Stimulated activated CD4-positive, alpha-beta T cell treated with anti-CD3 and anti-CD28 coated beads, TNF-alpha, amount 100 ng/mL, for 4 hours (primary cell): ENCODE measurements around the gene U2SURP.
"Not testable (repeated sequence)": the region's sequence is repeated elsewhere in the genome, so short reads cannot be mapped to it uniquely, and the experiment has no call there.

Source experiments
- DNase-seq, 3 experiments: peaks; one replicate each; pipeline ENCODE4 v3.0.0-alpha.2; 2020; ENCODE audit warnings: low read depth in 3 of 3

Gene U2SURP

DNA sequence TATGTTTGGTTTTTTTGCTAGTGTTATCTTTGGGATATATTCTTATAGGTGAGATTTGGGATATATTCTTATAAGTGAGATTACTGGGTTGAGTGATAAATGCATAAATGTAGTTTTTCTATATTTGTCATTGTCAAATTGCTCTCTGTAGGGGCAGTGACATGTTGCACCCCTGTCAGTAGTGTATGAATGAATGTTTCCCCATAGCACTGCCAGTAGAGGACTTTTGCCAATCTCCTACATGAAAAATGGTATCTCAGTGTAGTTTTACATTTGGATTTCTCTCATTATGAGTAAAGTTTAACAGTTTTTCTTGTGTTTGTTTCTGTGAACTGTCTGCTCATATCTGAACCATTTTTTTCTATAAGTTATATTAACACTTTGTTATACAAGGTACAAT is 13.6 kb downstream of the U2SURP start:
- no peak for DNase-seq

DNA sequence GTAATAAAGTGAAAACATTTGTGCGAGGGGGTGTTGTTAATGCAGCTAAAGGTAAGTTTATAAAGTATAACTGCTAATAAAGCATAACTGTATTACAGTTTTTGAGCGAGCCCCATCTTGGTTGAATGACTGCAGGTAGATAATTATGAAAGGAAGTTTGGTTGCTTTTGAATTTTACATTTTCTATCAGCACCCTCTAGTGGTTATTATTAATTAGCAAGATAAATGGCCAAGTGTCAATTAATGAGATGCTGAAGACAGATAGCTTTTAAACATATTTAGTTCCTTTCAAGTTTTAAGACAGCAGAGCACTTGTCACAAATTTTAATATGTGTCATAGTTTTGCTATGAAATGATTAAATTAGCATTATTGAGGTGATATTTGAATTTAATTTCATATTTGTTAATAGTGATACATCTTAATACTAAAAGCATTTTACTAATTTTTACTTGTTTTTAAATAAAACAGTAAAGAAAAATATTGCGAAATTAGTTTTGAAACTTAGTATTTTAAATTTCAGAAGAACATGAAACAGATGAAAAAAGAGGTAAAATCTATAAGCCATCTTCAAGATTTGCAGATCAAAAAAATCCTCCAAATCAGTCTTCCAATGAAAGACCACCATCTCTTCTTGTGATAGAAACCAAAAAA is 15.1 kb downstream of the U2SURP start:
- no peak for DNase-seq

DNA sequence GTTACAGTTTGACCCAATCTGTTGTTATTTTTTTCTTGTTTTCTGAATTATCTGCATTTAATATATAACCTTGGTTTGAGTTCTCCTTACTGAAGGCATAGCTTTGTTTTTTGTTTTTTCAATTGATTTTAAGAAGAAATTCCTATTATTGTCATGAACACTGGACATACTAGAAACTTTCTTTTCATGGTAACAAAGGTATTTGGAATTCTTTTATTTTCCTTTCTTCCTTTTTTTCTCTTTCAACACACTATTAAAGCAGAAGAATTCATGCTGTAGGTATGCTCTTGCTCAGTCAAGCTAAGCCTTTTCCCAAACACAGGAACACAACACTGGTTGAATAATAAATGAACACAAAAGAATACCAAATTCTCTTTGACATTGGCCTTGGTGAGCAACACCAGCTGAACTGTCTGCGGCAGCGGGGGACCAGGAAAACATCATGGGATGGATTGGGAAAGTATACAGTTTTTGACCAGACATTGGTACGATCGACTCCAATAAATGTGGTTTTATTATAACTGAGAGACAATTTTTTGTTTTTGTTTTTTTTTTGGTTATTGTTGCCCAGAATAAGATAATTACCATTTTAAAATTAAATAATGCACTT is 23.1 kb downstream of the U2SURP start:
- DNase-seq, result no peak

DNA sequence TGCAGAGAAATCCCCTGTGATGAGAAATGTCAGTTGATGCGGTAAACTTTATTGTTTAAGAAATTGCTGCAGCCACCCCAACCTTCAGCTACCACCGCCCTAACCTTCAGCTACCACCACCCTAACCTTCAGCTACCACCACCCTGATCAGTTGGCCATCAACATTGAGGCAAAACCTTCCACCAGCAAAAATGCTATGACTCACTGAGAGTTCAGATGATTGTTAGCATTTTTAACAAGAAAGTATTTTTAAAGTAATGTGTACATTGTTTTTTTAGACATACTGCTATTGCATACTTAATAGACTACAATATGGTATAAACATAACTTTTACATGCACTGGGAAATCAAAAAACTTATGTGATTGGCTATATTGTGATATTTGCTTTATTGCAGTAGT is 30.0 kb downstream of the U2SURP start:
- no peak for DNase-seq

DNA sequence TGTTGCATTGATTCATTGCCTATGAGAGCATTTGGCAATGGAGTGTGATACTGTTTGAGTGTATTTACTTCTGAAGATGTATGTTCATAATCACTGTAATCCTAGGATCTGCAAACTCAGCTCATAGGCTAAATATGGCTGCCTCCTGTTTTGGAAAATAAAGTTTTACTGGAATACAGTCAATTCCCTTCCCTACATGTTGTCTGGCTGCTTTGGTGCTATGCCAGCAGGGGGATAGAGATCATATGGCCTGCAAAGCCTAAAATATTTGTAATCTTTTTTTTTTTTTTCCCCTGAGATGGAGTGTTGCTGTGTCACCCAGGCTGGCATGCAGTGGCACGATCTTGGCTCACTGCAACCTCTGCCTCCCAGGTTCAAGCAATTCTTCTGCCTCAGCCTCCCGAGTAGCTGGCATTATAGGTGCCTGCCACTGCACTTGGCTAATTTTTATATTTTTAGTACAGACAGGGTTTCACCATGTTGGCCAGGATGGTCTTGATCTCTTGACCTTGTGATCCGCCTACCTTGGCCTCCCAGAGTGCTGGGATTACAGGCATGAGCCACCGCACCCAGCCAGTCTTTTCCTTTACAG is 30.5 kb downstream of the U2SURP start:
- DNase-seq, result not testable (repeated sequence)

DNA sequence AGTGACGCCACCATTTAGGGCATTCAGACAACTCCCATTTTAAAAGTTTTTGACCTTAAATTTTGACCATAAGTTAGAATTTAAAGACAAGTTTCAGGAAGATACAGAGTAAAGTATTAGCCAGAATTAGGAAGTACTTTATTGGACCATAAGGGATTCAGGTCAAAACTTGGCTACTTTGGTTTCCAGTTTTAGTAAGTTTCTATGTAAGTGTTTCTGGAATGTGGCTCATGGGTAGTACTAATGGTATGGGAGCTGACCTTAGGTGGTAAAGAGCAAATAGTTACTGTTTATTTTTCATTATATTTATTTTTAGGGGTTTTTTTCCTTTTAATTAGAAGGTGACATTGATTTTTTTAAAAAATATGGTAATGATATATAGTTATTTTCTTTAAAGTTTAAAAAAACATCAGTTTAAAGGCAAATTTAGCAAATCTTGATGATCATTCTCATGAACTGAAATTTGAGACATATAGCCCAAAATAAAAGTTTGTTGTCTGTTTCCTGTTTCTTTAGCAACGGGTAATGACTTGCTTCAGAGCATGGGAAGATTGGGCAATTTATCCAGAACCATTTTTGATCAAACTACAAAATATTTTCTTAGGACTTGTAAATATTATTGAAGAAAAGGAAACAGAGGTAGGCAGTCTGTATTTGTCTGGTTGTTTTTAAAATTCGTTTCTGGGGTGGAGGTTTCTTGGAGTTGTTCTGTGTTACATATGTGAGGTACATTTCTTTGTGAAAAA is 34.3 kb downstream of the U2SURP start:
- DNase-seq, result no peak

DNA sequence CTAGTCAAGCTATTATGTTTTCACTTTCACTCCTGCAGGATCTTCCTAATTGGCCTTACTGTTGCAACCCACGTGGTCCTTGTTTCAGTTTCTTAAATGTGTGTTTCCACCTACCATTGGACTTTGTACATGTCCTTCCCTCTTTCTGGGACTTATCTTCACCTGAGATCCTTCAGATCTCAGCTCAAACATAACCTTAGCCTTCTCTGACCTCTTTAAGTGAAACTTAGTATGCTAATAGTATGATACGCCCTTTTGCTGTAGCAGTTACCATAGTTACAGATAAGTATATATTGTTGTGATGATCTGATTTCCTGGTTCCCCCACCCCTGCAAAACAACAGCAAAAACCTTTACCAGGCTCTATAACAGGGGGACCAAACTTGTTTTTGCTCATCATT is 35.2 kb downstream of the U2SURP start:
- DNase-seq, result no peak

DNA sequence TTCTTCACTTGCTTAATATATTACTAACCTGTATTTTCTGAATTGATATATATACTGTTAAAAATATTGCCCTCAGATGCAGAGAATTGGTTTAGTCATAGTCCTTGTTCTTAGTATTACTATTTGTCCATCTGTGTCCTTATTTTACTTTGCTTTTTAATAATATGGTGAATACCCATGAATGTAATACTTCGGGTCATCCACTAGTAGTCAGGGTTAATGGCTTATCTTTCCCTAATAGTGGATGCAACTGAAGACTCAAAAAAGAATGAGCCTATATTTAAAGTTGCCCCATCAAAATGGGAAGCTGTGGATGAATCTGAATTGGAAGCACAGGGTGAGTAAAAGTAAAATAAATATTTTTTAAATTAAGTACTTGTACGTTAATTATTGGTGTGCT is 36.5 kb downstream of the U2SURP start:
- DNase-seq, result no peak

DNA sequence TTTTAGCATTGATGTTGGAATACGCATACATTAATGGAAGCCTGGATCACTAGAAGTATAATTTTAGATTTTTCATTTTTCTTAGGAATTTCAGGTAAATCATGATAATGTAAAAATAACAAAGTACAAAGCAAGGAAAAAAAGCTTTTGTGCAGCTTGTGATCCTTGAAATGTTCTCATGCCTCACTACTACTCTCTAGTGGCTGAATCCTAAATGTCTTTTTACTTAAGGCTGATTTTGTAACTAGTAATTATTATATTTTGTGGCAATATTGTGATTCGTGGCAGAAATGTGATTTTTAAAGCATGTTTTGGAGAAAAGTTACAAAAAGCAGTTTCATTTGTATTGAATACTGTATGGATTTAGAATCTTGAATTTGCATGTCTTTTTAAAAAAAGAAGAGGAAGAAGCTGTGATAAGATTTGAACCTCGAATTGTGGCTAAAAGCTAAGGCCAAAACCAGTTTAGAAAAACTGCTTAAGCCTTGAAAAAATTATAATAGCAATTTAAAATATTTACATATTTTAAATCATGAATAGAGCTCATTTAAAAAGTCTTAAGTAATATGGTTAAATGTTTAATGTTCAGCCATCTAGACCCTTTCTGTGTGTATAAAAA is 39.0 kb downstream of the U2SURP start:
- no peak for DNase-seq

DNA sequence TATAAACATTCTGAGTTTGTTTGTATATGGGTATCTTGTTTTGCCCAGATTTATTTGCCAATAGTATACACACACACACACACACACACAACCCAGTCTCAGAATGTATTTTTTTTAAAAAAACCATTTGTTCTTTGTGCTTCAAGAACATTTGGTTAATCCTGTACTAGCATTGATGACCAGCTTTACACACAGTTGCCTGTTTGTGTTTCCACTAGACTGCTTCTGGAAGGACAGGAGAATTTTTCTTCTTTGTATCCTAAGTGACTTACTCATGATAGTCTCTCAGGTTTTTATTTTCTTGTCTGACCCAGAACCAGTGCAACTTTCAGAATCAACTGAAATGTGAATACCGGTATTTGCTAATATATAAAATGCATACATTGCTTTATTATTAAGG is 40.5 kb downstream of the U2SURP start:
- no peak for DNase-seq

DNA sequence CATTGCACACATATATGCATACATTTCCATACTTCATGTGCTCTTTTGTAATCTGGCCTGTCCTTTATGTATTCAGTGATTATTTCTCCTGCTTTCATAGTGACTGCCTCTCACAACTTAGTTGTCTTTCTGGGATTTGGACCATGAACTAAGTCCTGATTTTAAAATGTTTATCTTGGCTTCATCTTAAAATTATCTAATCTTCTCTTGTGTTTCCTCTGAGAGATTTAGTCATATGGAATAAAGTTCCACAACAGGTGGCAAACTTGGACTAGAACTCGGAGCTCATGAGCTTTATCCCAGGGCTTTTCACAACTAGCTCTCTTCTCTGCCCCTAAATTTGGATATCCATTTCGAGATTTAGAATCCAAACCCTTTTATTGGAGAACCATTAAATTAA is 44.3 kb downstream of the U2SURP start:
- no peak for DNase-seq

DNA sequence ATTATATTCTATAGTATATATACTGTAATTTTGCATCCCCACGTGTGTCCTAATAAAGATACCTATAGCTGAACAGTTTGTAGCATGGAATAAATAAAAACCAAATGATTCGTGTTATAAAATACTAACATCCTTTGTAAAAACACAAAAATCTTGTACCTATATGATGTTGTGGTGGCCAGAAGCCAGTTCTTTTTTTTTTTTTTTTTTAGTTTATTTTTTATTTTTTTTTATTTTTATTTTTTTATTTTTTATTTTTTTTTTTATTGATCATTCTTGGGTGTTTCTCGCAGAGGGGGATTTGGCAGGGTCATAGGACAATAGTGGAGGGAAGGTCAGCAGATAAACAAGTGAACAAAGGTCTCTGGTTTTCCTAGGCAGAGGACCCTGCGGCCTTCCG is 44.7 kb downstream of the U2SURP start:
- DNase-seq, result not testable (repeated sequence)

DNA sequence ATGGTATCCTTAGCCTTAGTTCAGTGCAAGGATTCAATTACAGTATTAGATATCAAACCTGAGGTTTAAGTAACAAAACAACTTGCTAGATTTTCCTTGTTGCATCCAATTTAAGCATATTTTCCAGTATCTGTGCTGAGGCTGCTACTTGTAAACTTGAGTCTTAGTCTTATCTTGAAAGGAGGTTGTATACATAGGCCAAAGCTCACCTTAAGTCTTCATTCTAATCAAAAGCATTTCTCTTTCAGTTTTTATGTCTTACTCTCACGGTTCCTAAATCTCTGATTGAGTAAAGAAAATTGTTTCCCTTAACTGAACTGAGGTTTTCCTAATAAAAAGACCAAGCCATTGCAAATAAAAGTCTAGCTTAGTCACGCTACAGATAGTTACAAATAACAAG is 52.6 kb downstream of the U2SURP start:
- DNase-seq, result no peak

DNA sequence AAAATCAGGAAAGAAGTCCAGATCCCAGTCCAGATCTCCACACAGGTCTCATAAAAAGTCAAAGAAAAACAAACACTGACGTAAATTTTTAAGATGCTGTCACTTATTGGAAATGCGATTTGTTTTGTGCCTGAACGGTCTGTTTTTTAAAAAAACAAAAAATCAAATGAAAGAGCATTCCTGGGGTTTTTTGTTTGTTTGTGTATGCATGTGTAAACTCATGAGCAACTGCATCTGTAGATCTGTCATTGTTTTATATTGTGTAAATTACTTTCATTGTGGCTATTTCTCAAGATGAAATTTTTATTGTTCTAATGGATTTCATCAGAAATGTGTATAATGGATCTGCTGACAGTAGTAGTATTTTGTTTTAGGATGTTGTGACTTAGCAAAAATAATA is 55.0 kb downstream of the U2SURP start:
- DNase-seq, result no peak

DNA sequence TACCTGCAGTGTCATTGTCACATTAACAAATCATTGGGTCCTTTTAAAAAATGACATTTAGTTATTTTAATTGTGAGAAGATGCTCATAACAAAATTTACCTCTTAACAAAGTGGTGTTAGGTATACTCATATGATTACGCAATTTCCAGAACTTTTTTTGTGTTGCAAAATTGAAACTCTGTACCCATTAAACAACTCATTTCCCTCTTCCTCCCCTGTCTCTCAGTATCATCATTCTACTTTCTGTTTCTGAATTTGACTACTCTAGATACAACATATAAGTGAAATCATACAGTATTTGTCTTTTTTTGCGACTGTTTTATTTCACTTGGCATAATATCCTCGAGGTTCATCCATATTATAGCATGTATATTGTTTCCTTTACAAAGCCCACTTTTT is 59.5 kb downstream of the U2SURP start:
- no peak for DNase-seq

DNA sequence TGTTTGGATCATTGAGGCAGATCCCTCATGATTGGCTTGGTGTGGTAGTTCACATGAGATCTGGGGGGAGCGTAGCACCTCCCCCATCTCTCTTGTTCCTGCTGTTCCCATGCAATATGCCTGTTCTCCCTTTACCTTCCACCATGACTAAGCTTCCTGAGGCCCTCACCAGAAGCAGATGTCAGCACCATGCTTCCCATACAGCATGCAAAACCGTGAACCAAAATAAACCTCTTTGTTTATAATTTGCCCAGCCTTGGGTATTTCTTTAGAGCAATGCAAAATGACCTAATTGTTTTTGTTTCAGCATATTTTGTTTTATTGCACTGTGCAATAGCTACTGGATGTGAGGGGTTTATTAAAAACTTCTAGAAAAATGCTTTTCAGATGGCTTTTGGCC is 61.6 kb downstream of the U2SURP start:
- no peak for DNase-seq

DNA sequence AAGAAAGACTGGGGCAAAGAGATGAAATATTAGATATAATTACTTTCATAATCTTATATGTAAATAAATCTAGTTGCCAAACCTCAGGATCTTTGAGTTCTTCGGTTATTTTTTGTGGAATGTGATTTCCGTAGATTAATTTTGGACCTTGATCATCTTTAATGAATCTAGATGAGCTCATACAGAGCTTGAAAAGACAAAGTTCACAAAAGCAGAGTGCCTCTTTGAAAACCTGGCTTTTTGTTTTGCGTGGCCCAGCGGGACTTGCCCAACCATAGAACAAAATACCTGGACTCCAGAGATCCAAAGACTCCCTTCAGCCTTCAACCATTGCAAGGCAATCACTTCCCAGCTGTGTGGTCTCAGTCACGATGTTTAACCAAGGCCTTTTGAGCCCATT is 63.4 kb downstream of the U2SURP start:
- DNase-seq, result no peak

DNA sequence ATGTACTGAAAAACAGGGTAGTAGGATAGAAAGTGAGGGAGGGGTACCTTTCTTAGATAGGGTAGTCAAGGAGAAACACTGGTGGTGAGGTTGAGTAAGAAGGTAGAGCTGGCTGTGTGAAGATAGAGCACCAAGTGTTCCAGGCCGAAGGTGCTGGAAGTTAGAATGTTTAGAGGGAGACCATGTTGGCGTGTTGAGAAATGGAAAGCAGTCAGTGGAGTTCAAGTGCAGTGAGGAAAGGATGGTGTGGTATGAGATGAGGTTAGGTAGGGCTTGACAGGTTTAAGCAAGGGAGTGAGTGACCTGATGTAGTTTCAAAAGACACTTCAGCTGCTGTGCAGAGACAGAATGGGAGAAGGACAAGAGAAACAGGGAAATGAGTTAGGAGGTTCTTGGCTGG is 64.0 kb downstream of the U2SURP start:
- no peak for DNase-seq

DNA sequence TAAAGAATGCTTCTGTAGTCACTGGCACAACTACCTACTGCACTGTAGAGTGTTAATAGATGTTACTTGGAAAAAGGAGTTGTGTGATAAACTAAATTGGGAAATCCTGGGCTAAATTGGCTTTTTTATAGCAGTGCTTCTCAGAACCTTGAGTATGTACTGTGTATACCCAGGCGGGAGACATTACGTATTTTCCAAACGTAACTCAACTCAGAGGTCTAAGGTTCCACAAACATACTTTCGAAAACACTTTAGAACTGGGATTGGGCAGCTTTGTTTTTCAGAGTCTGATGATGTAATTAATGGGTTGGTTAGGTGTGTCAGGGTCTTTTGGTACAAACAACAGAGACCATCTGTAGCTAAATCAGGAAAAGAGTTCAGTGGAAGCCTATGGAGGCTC is 64.7 kb downstream of the U2SURP start:
- DNase-seq, result no peak

DNA sequence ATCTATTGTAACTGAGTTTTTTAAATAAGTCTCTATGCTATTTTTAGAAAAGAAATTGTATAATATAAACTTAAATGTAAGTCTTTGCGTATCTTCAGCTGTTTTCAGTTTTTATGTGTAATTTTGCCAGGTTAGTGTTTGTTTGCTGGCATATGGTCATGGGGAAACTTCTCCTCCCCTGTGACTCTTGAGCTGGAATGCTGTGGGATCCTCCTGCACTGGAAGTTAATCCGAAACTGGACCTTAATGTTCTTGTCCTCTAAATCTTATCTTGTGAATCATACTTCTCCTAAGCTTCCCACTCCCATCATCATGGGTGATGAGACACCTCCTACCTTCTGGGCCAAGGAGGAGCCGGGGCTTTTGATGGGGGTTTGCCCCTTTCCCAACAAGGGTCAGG is 65.8 kb downstream of the U2SURP start:
- DNase-seq, result no peak

DNA sequence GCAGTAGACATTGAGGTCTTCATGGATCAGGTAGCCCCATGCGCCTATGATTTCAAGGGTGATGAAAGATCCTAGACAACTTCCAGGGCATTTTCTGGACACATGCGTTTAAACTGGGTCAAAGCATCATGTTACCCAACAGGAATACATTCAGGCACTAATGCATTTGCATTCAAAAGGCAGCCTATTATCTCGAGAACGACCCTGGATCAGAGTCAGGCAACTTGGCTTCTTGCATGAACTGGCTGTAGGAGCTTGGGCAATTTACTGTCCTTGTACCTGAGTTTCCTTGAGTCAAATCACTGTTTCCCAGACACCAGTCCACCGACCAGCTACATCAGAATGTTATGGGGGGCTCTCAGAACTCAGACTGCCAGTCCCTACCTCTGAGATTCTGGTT is 66.7 kb downstream of the U2SURP start:
- DNase-seq, result no peak

DNA sequence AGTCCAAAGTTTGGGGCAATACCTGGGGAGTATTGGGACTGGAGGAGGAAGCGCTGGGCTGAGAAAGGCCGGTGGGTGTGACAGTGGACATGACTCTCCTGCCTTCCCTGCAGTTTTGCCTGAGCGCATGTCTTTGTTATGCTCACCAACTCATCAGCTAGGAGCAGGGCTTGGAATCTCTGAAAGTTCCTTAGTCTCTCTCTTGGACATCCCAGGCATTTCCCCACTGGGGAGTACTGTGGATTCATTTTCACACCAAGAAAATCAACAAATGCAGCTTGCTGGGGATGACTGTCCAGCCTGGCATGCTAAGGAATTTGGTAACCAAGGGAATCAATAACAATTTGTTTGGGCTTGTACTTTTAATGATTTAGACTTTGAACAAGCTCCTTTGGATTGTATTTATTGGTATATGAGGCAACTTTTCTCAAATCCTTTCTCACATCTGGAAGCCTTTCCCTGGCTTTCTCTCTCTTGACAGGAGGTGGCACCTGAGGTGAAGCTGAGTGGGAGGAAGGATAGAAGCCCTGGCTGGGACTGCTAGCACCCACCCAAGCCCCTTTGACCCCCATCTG is 69.7 kb downstream of the U2SURP start:
- DNase-seq, result no peak
